Cardiac muscle cell (in vitro differentiated cells and primary cell): ENCODE data around the gene PAF1. TPM values are rescaled to one million over a fixed set of nuclear protein-coding genes. Genes with fewer than 3 reads are reported as not detected.
"Not testable (repeated sequence)": the region's sequence is repeated elsewhere in the genome, so short reads cannot be mapped to it uniquely, and the experiment has no call there.

ENCODE experiments used
- DNase-seq, 2 donors: peaks; one replicate each; pipeline versions ENCODE4 v3.0.0 to v3.0.0-alpha.2; 2010 to 2017; ENCODE audit warnings: low read depth in 1 of 2, low spot score in 1 of 2
- H3K27ac ChIP-seq: fragments of 200-600 bp; sonication (generic); 2 replicates; pipeline ENCODE4 v1.5.1; 2016
- H3K27me3 ChIP-seq: fragments of 200-600 bp; sonication (generic); 2 replicates; pipeline ENCODE4 v1.6.0; 2016; ENCODE audit warnings: control low read depth
- H3K36me3 ChIP-seq: fragments of 200-600 bp; sonication (generic); 2 replicates; pipeline ENCODE4 v1.5.1; 2016; ENCODE audit warnings: control low read depth
- H3K4me1 ChIP-seq: fragments of 200-600 bp; sonication (generic); 2 replicates; pipeline ENCODE4 v1.8.1; 2017; ENCODE audit warnings: low read depth, mild to moderate bottlenecking, mixed run types
- H3K4me3 ChIP-seq: fragments of 200-600 bp; sonication (generic); 2 replicates; pipeline ENCODE4 v1.5.1; 2016; ENCODE audit warnings: mild to moderate bottlenecking
- H3K9me3 ChIP-seq: fragments of 200-600 bp; sonication (generic); 2 replicates; pipeline ENCODE4 v1.5.1; 2017; ENCODE audit warnings: low read depth, mild to moderate bottlenecking, control low read depth
- polyA plus RNA-seq: library from polyadenylated mRNA; unstranded; fragments of >200 nt; fragmentation: Nextera tagmentation; extraction: Ambion mirVana; gene quantifications from 2 replicates; pipeline ENCODE4 v1.2.1, GENCODE V29; 2016
- total RNA-seq: library from RNA; depleted of rRNA; stranded (reverse); fragments of >200 nt; gene quantifications from 2 replicates; pipeline ENCODE4 v1.2.3, GENCODE V29; 2016
- TF ChIP-seq, protein P1 (sequence below): IDR thresholded peaks from 2 replicates; pipeline ENCODE4 v1.5.1; 2012; ENCODE audit warnings: low read depth, mild to moderate bottlenecking, low read length

Gene PAF1
- total and polyA plus RNA-seq, 2 experiments from 2014 or later: 61.9 to 78.3 TPM

DNA sequence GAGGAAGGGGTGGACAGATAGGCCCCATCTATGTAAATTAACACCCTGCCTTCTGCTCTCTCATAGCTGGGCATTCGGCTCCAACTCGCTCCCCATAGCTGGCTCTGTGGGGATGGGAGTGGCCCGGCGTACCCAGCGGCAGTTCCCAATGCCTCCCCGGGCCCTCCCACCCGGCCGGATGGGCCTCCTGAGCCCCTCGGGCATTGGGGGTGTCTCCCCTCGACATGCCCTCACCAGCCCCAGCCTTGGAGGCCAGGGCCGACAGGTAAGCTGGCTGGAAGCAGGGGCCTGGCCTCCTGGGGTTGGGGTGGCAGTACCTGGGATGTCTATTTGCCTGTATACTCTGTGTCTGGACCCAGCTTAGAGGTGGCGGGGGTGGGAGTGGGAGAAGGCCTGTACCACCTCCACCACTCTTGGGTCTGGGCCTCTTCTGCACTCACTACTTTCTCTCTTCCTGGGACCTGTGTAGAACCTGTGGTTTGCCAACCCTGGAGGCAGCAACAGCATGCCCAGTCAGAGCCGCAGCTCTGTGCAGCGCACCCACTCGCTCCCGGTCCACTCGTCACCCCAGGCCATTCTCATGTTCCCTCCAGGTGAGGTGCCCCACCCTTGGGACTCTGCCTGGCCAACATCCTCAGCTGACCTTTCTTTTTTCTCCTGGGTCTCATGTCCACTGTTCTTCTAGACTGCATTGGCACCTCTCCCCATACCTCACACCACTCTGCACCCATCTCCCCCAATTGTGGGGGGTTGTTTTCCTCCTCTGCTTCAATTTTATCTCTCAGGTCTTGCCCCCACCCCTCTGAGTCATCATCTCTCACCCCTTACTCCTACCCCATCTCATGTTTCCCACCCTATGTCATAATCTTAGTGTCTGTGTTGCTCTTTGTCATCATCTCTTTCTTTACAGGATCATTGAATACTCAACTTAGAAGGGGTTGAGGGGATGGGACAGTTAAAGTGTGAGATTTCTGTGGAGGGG lies 10.1 kb downstream of the PAF1 start:
- H3K9me3 ChIP-seq: no peaks in the 10 kb centered on the region
- TF ChIP-seq, protein P1, sequence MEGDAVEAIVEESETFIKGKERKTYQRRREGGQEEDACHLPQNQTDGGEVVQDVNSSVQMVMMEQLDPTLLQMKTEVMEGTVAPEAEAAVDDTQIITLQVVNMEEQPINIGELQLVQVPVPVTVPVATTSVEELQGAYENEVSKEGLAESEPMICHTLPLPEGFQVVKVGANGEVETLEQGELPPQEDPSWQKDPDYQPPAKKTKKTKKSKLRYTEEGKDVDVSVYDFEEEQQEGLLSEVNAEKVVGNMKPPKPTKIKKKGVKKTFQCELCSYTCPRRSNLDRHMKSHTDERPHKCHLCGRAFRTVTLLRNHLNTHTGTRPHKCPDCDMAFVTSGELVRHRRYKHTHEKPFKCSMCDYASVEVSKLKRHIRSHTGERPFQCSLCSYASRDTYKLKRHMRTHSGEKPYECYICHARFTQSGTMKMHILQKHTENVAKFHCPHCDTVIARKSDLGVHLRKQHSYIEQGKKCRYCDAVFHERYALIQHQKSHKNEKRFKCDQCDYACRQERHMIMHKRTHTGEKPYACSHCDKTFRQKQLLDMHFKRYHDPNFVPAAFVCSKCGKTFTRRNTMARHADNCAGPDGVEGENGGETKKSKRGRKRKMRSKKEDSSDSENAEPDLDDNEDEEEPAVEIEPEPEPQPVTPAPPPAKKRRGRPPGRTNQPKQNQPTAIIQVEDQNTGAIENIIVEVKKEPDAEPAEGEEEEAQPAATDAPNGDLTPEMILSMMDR: no peak
- no peaks in the 10 kb centered on the region for H3K4me1 ChIP-seq
- H3K27ac ChIP-seq: no peak overlapping the region
- no peak overlapping the region for H3K4me3 ChIP-seq
- no peak for DNase-seq
- H3K36me3 ChIP-seq: peaks cover 64% of the 10 kb centered on the region
- no peaks in the 10 kb centered on the region for H3K27me3 ChIP-seq

DNA sequence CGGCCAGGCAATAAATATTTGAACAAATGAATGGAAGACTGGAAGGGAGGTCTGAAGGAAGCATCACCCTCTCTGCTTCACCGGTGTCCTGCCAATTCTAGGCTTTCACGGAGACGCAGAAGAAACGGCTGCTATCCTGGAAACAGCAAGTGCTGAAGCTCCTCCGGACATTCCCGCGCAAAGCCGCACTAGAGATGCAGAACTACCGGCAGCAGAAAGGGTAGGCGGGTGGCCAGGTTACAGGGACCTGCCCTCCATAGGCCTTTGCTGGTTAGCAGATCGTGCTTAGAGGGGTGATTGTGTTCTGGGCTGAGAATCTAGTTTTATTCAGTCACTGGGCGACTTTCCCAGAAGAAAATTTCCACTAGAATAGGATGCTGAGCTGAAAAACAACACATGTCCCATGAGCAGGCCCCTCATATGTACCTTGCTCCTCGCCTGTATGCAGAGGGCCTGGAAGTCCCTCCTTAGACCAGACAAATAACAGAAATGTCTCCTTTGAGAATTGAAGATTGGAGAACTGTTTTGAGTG lies 11.0 kb downstream of the PAF1 start:
- Histone ChIP-seq H3K9me3 (no peaks in the 10 kb centered on the region), H3K27ac (no peak overlapping the region), H3K36me3 (peaks cover 67% of the 10 kb centered on the region), H3K4me3 (no peak overlapping the region), H3K27me3 (no peaks in the 10 kb centered on the region), H3K4me1 (no peaks in the 10 kb centered on the region)
- DNase-seq: no peak
- TF ChIP-seq, protein P1: no peak

DNA sequence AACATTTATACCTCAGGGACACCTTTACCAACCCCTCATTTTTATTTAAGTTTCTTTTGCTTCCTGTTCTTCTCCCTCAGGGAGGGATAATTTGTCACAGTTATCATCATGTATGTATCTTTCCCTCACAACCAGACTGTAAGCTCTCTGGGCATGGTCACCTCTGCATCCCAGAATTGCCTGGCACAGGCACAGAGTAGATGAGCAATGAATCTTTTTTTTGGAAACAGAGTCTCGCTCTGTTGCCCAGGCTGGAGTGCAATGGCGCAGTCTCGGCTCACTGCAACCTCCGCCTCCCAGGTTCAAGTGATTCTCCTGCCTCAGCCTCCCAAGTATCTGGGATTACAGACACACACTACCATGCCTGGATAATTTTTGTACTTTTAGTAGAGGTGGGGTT lies 11.5 kb downstream of the PAF1 start:
- not testable (repeated sequence) for H3K4me1 ChIP-seq, H3K27me3 ChIP-seq, H3K4me3 ChIP-seq, H3K27ac ChIP-seq, H3K9me3 ChIP-seq, DNase-seq
- H3K36me3 ChIP-seq: peaks cover 67% of the 10 kb centered on the region

DNA sequence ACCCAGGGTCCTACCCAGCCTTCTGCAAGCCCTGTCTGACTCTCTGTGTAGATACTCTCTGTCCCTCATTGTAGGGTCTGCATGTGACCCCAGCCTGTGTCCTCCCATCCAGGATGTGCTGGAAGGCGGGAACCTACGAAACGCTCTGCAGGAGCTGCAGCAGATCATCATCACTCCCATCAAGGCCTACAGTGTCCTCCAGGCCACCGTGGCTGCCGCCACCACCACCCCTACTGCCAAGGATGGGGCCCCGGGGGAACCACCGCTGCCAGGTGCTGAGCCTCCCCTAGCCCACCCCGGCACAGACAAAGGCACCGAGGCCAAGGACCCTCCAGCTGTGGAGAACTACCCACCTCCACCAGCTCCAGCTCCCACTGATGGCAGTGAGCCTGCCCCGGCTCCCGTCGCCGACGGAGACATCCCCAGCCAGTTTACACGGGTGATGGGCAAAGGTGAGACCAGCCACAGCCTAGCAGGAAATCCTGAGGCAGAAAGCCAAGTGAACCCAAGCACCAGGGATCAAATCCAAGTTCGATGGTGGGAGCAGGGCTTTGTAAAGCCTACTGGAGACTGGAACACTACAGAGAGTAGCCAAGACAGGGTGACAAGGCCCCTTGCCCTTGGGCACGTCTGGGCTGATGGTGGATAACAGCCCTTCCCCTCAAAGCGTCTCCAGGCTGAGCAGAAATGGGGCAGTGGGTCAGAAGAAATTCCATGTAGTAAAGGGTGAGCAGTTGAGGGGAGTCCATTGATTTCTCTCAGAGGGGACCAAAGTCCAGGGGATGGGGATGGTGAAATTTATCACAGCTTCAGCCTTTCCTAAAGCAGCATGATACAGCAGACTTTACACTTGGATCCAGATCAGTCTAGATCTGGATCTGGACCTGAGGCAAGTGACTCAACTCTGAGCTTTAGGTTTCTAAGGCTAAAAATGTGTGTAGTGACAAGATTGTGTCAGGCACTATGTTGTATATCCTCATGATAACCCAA lies 13.2 kb downstream of the PAF1 start:
- Histone ChIP-seq H3K27ac (no peak overlapping the region), H3K27me3 (no peaks in the 10 kb centered on the region), H3K9me3 (no peaks in the 10 kb centered on the region), H3K4me3 (no peak overlapping the region), H3K36me3 (peaks cover 66% of the 10 kb centered on the region), H3K4me1 (no peaks in the 10 kb centered on the region)
- DNase-seq: no peak
- TF ChIP-seq, protein P1: no peak

DNA sequence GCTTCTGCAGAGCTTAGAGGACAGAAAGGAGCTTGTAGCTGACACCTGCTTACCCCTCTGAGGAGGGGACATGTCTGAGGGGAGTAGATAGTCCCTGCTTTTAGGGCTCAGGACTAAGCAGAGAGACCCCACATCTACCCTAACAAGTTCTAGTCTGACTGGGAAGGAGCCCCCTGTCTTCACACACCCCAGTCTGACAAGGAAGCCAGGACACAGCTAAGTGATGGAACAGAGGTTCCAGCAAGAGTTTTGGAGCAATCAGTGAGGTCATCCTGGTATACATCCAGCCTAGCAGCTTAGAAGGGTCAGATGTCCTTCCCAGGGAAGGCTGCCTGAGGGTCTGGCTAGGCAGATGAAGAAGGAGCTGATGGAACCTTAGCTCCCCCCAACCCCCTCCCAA lies 15.0 kb downstream of the PAF1 start:
- Histone ChIP-seq H3K27ac (no peak overlapping the region), H3K9me3 (no peaks in the 10 kb centered on the region), H3K27me3 (no peaks in the 10 kb centered on the region), H3K36me3 (peaks cover 58% of the 10 kb centered on the region), H3K4me1 (no peaks in the 10 kb centered on the region), H3K4me3 (no peak overlapping the region)
- DNase-seq: no peak
- TF ChIP-seq, protein P1: no peak
